ENCODE measurements around the gene CHMP5.
A peak's percentile ranks its signal among the peaks of the same experiment; 100 is the strongest.

Gene CHMP5

GRCh38 chr9:33245341-33245740, 19.5 kb upstream of the CHMP5 start:
- TF ChIP-seq POLR2A (IDR thresholded peaks at IDR 0.05; ENCODE audit: extremely low read depth, insufficient read length) (no peak), CTCF (IDR thresholded peaks at IDR 0.05; ENCODE audit: low read depth, low read length) (no peak), MYC (IDR thresholded peaks at IDR 0.05; ENCODE audit: low read depth, low read length) (no peak), MAX (IDR thresholded peaks at IDR 0.05; ENCODE audit: low read depth, low read length) (no peak)
- no peak overlapping the region for H3K4me3 ChIP-seq (ENCODE audit: low read depth, low read length)
- no peak for DNase-seq (ENCODE audit: low read depth)

- TF ChIP-seq MYC (IDR thresholded peaks at IDR 0.05; ENCODE audit: low read depth, low read length) (no peak), POLR2A (IDR thresholded peaks at IDR 0.05; ENCODE audit: extremely low read depth, insufficient read length) (no peak), MAX (IDR thresholded peaks at IDR 0.05; ENCODE audit: low read depth, low read length) (no peak), CTCF (IDR thresholded peaks at IDR 0.05; ENCODE audit: low read depth, low read length) (no peak)
- H3K4me3 ChIP-seq (ENCODE audit: low read depth, low read length) = no peak overlapping the region
- no peak for DNase-seq (ENCODE audit: low read depth)
Observed at GRCh38 chr9:33246269-33246860, 18.5 kb upstream of the CHMP5 start.

GRCh38 chr9:33248606-33249005, 16.2 kb upstream of the CHMP5 start:
- TF ChIP-seq CTCF (IDR thresholded peaks at IDR 0.05; ENCODE audit: low read depth, low read length) = no peak
- no peak for TF ChIP-seq MAX (IDR thresholded peaks at IDR 0.05; ENCODE audit: low read depth, low read length)
- no peak for TF ChIP-seq MYC (IDR thresholded peaks at IDR 0.05; ENCODE audit: low read depth, low read length)
- no peak for TF ChIP-seq POLR2A (IDR thresholded peaks at IDR 0.05; ENCODE audit: extremely low read depth, insufficient read length)
- peak; percentile 12 for DNase-seq (ENCODE audit: low read depth)

GRCh38 chr9:33249087-33249658, 15.7 kb upstream of the CHMP5 start:
- no peak overlapping the region for H3K4me3 ChIP-seq (ENCODE audit: low read depth, low read length)
- DNase-seq (ENCODE audit: low read depth) = peak; percentile 36

More at GRCh38 chr9:33248606-33249005, 16.2 kb upstream of the CHMP5 start:
- no peak overlapping the region for H3K4me3 ChIP-seq (ENCODE audit: low read depth, low read length)

GRCh38 chr9:33249983-33250382, 14.9 kb upstream of the CHMP5 start:
- DNase-seq (ENCODE audit: low read depth) = no peak
- TF ChIP-seq MAX (IDR thresholded peaks at IDR 0.05; ENCODE audit: low read depth, low read length) = no peak
- no peak for TF ChIP-seq POLR2A (IDR thresholded peaks at IDR 0.05; ENCODE audit: extremely low read depth, insufficient read length)
- no peak for TF ChIP-seq CTCF (IDR thresholded peaks at IDR 0.05; ENCODE audit: low read depth, low read length)
- no peak for TF ChIP-seq MYC (IDR thresholded peaks at IDR 0.05; ENCODE audit: low read depth, low read length)
- no peak overlapping the region for H3K4me3 ChIP-seq (ENCODE audit: low read depth, low read length)

More at GRCh38 chr9:33249087-33249658, 15.7 kb upstream of the CHMP5 start:
- TF ChIP-seq MAX (IDR thresholded peaks at IDR 0.05; ENCODE audit: low read depth, low read length) = no peak
- TF ChIP-seq MYC (IDR thresholded peaks at IDR 0.05; ENCODE audit: low read depth, low read length) = no peak
- no peak for TF ChIP-seq POLR2A (IDR thresholded peaks at IDR 0.05; ENCODE audit: extremely low read depth, insufficient read length)

- no peak for DNase-seq (ENCODE audit: low read depth)
- no peak overlapping the region for H3K4me3 ChIP-seq (ENCODE audit: low read depth, low read length)
- no peak for TF ChIP-seq MAX (IDR thresholded peaks at IDR 0.05; ENCODE audit: low read depth, low read length)
- TF ChIP-seq POLR2A (IDR thresholded peaks at IDR 0.05; ENCODE audit: extremely low read depth, insufficient read length) = peak; percentile 22
Observed at GRCh38 chr9:33250458-33250995, 14.3 kb upstream of the CHMP5 start.

All from NB4 (cell line).